ENCODE results near the gene PPP1R15B.

The PPP1R15B gene

GRCh38 chr1:204411451-204412204, at the start of gene PPP1R15B:
Gene PPP1R15B, minus strand, starts transcription at chr1:204411817. Its CDS starts 406 bp downstream, at chr1:204411411.
- H3K27ac ChIP-seq (ENCODE audit: low read depth, low read length) = peak within 1 kb of the TSS; percentile 98
- peaks cover 10% of the 10 kb centered on the region; the same call in 1 of the 2 replicates for H3K36me3 ChIP-seq (ENCODE audit: control insufficient read depth, insufficient read depth, low read length)
- H3K27me3 ChIP-seq (ENCODE audit: control insufficient read depth, insufficient read depth, low read length) = no peaks in the 10 kb centered on the region
- H3K9ac ChIP-seq (ENCODE audit: low read depth, low read length) = peak within 1 kb of the TSS; percentile 96
- no peaks in the 10 kb centered on the region for H3K9me3 ChIP-seq (ENCODE audit: control insufficient read depth, insufficient read depth, low read length)
- H3K4me1 ChIP-seq (ENCODE audit: control insufficient read depth, insufficient read depth, low read length) = peaks cover 4% of the 10 kb centered on the region; the same call in 1 of the 2 replicates
- H3K4me3 ChIP-seq (ENCODE audit: low read depth, low read length) = peak within 1 kb of the TSS; percentile 95

GRCh38 chr1:204460346-204460745, 48.7 kb upstream of the PPP1R15B start:
- H3K4me3 ChIP-seq (ENCODE audit: low read depth, low read length) = no peak overlapping the region

GRCh38 chr1:204459706-204460105, 48.1 kb upstream of the PPP1R15B start:
- no peaks in the 10 kb centered on the region for H3K9me3 ChIP-seq (ENCODE audit: control insufficient read depth, insufficient read depth, low read length)
- no peak overlapping the region for H3K4me3 ChIP-seq (ENCODE audit: low read depth, low read length)
- no peaks in the 10 kb centered on the region for H3K27me3 ChIP-seq (ENCODE audit: control insufficient read depth, insufficient read depth, low read length)
- H3K27ac ChIP-seq (ENCODE audit: low read depth, low read length) = no peak overlapping the region
- peaks cover 40% of the 10 kb centered on the region for H3K36me3 ChIP-seq (ENCODE audit: control insufficient read depth, insufficient read depth, low read length)
- no peak overlapping the region for H3K9ac ChIP-seq (ENCODE audit: low read depth, low read length)
- peaks cover 25% of the 10 kb centered on the region for H3K4me1 ChIP-seq (ENCODE audit: control insufficient read depth, insufficient read depth, low read length)

More at GRCh38 chr1:204460346-204460745, 48.7 kb upstream of the PPP1R15B start:
- Histone ChIP-seq H3K27me3 (ENCODE audit: control insufficient read depth, insufficient read depth, low read length) (no peaks in the 10 kb centered on the region), H3K36me3 (ENCODE audit: control insufficient read depth, insufficient read depth, low read length) (peaks cover 40% of the 10 kb centered on the region), H3K9ac (ENCODE audit: low read depth, low read length) (no peak overlapping the region), H3K4me1 (ENCODE audit: control insufficient read depth, insufficient read depth, low read length) (peaks cover 21% of the 10 kb centered on the region), H3K27ac (ENCODE audit: low read depth, low read length) (no peak overlapping the region), H3K9me3 (ENCODE audit: control insufficient read depth, insufficient read depth, low read length) (no peaks in the 10 kb centered on the region)

- H3K36me3 ChIP-seq (ENCODE audit: control insufficient read depth, insufficient read depth, low read length) = peaks cover 30% of the 10 kb centered on the region; the same call in 1 of the 2 replicates
- peak overlapping the region; percentile 7 for H3K27ac ChIP-seq (ENCODE audit: low read depth, low read length)
- no peak overlapping the region for H3K9ac ChIP-seq (ENCODE audit: low read depth, low read length)
Observed at GRCh38 chr1:204457666-204458065, 46.0 kb upstream of the PPP1R15B start.

GRCh38 chr1:204456826-204457442, 45.3 kb upstream of the PPP1R15B start:
- Histone ChIP-seq H3K4me1 (ENCODE audit: control insufficient read depth, insufficient read depth, low read length) (peaks cover 37% of the 10 kb centered on the region), H3K27me3 (ENCODE audit: control insufficient read depth, insufficient read depth, low read length) (no peaks in the 10 kb centered on the region), H3K27ac (ENCODE audit: low read depth, low read length) (peak overlapping the region; percentile 7), H3K9me3 (ENCODE audit: control insufficient read depth, insufficient read depth, low read length) (no peaks in the 10 kb centered on the region), H3K9ac (ENCODE audit: low read depth, low read length) (no peak overlapping the region), H3K36me3 (ENCODE audit: control insufficient read depth, insufficient read depth, low read length) (peaks cover 24% of the 10 kb centered on the region; the same call in 1 of the 2 replicates), H3K4me3 (ENCODE audit: low read depth, low read length) (no peak overlapping the region)

More at GRCh38 chr1:204457666-204458065, 46.0 kb upstream of the PPP1R15B start:
- H3K9me3 ChIP-seq (ENCODE audit: control insufficient read depth, insufficient read depth, low read length) = no peaks in the 10 kb centered on the region
- no peaks in the 10 kb centered on the region for H3K27me3 ChIP-seq (ENCODE audit: control insufficient read depth, insufficient read depth, low read length)
- H3K4me1 ChIP-seq (ENCODE audit: control insufficient read depth, insufficient read depth, low read length) = peaks cover 37% of the 10 kb centered on the region
- no peak overlapping the region for H3K4me3 ChIP-seq (ENCODE audit: low read depth, low read length)

- no peak overlapping the region for H3K9ac ChIP-seq (ENCODE audit: low read depth, low read length)
- H3K36me3 ChIP-seq (ENCODE audit: control insufficient read depth, insufficient read depth, low read length) = peaks cover 22% of the 10 kb centered on the region; the same call in 1 of the 2 replicates
Observed at GRCh38 chr1:204455831-204456145, 44.2 kb upstream of the PPP1R15B start.

GRCh38 chr1:204455063-204455830, 43.6 kb upstream of the PPP1R15B start:
- Histone ChIP-seq H3K4me1 (ENCODE audit: control insufficient read depth, insufficient read depth, low read length) (peaks cover 37% of the 10 kb centered on the region), H3K36me3 (ENCODE audit: control insufficient read depth, insufficient read depth, low read length) (peaks cover 17% of the 10 kb centered on the region; the same call in 1 of the 2 replicates), H3K9me3 (ENCODE audit: control insufficient read depth, insufficient read depth, low read length) (no peaks in the 10 kb centered on the region), H3K27me3 (ENCODE audit: control insufficient read depth, insufficient read depth, low read length) (no peaks in the 10 kb centered on the region), H3K9ac (ENCODE audit: low read depth, low read length) (no peak overlapping the region), H3K27ac (ENCODE audit: low read depth, low read length) (peak overlapping the region; percentile 85), H3K4me3 (ENCODE audit: low read depth, low read length) (no peak overlapping the region; the same call in 1 of the 2 replicates)

More at GRCh38 chr1:204455831-204456145, 44.2 kb upstream of the PPP1R15B start:
- H3K4me1 ChIP-seq (ENCODE audit: control insufficient read depth, insufficient read depth, low read length) = peaks cover 37% of the 10 kb centered on the region
- H3K27ac ChIP-seq (ENCODE audit: low read depth, low read length) = peak overlapping the region; percentile 75
- no peaks in the 10 kb centered on the region for H3K27me3 ChIP-seq (ENCODE audit: control insufficient read depth, insufficient read depth, low read length)
- no peaks in the 10 kb centered on the region for H3K9me3 ChIP-seq (ENCODE audit: control insufficient read depth, insufficient read depth, low read length)
- no peak overlapping the region for H3K4me3 ChIP-seq (ENCODE audit: low read depth, low read length)

GRCh38 chr1:204454476-204454875, 42.9 kb upstream of the PPP1R15B start:
- no peak overlapping the region for H3K4me3 ChIP-seq (ENCODE audit: low read depth, low read length)
- H3K4me1 ChIP-seq (ENCODE audit: control insufficient read depth, insufficient read depth, low read length) = peaks cover 41% of the 10 kb centered on the region
- H3K9me3 ChIP-seq (ENCODE audit: control insufficient read depth, insufficient read depth, low read length) = no peaks in the 10 kb centered on the region
- H3K27me3 ChIP-seq (ENCODE audit: control insufficient read depth, insufficient read depth, low read length) = no peaks in the 10 kb centered on the region
- H3K27ac ChIP-seq (ENCODE audit: low read depth, low read length) = peak overlapping the region; percentile 85
- H3K36me3 ChIP-seq (ENCODE audit: control insufficient read depth, insufficient read depth, low read length) = peaks cover 13% of the 10 kb centered on the region; the same call in 1 of the 2 replicates
- H3K9ac ChIP-seq (ENCODE audit: low read depth, low read length) = no peak overlapping the region; the same call in 1 of the 2 replicates

- H3K9me3 ChIP-seq (ENCODE audit: control insufficient read depth, insufficient read depth, low read length) = no peaks in the 10 kb centered on the region
- H3K36me3 ChIP-seq (ENCODE audit: control insufficient read depth, insufficient read depth, low read length) = peaks cover 15% of the 10 kb centered on the region; the same call in 1 of the 2 replicates
- H3K4me3 ChIP-seq (ENCODE audit: low read depth, low read length) = no peak overlapping the region
- no peak overlapping the region for H3K9ac ChIP-seq (ENCODE audit: low read depth, low read length)
- H3K27ac ChIP-seq (ENCODE audit: low read depth, low read length) = no peak overlapping the region
- H3K27me3 ChIP-seq (ENCODE audit: control insufficient read depth, insufficient read depth, low read length) = no peaks in the 10 kb centered on the region
- peaks cover 41% of the 10 kb centered on the region for H3K4me1 ChIP-seq (ENCODE audit: control insufficient read depth, insufficient read depth, low read length)
Observed at GRCh38 chr1:204453141-204453772, 41.6 kb upstream of the PPP1R15B start.

GRCh38 chr1:204451352-204452124, 39.9 kb upstream of the PPP1R15B start:
- Histone ChIP-seq H3K4me1 (ENCODE audit: control insufficient read depth, insufficient read depth, low read length) (peaks cover 32% of the 10 kb centered on the region), H3K36me3 (ENCODE audit: control insufficient read depth, insufficient read depth, low read length) (peaks cover 11% of the 10 kb centered on the region; the same call in 1 of the 2 replicates), H3K9ac (ENCODE audit: low read depth, low read length) (no peak overlapping the region), H3K27me3 (ENCODE audit: control insufficient read depth, insufficient read depth, low read length) (no peaks in the 10 kb centered on the region), H3K9me3 (ENCODE audit: control insufficient read depth, insufficient read depth, low read length) (no peaks in the 10 kb centered on the region), H3K27ac (ENCODE audit: low read depth, low read length) (peak overlapping the region; percentile 14), H3K4me3 (ENCODE audit: low read depth, low read length) (no peak overlapping the region)
